ENCODE measurements around the gene IQCE. TPM values are rescaled to one million over a fixed set of nuclear protein-coding genes. Genes with fewer than 3 reads are reported as not detected.

Gene IQCE
- total RNA-seq, 2 donors from 2014 or later, result 14.6 to 19.1 TPM

DNA sequence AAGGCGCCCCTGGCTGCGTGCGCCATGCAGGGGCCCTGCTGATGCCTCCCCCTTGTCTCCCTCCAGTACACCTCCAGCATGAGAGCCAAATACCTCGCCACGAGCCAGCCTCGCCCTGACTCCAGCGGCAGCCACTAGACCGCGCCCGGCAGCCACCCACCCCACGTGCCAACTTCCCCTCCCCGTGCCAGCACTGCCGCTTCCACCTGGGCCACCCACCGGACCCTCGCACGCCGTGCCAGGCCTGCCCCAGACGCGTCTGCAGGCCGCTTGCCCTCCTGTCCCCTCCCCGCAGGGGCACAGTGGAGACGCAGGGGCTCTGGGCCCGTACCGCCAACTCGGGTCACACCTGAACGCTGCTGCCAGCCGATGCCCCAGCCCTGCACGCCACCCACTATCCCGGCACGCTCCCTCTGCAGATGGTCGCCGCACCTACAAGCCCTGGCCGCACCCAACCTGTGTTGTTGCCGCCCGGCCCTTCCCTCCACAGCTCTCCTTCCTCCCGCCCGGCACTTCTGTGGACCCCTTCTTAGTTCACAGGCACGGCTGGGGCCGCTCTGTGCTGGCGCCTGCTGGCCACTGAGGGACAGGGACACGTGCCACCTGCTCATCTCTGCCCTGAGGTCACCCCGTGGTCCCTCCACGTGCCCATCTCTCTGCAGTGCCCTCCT lies 103.0 kb downstream of the IQCE start:
- intact Hi-C loops (cut with DNase I), result loop anchor here in 1 of 2 donors (10.0 kb wide), 1 partner anchor 187 kb away; the partner anchor contains the start of gene GRIFIN
- DNase-seq (ENCODE audit: low spot score), result no peak

- intact Hi-C loops (cut with DNase I), result loop anchor here in 1 of 2 donors (10.0 kb wide), 1 partner anchor 188 kb away; the partner anchor contains the start of gene GRIFIN
- DNase-seq (ENCODE audit: low spot score), result no peak
Measured at GRCh38 chr7:2662273-2663120, 103.7 kb downstream of the IQCE start.

- DNase-seq (ENCODE audit: low spot score), result no peak
- intact Hi-C loops (cut with DNase I), result loop anchor here in 1 of 2 donors (10.0 kb wide), 1 partner anchor 189 kb away; the partner anchor contains the start of gene GRIFIN
Measured at GRCh38 chr7:2663121-2663886, 104.5 kb downstream of the IQCE start.

GRCh38 chr7:2663960-2664359 lies 105.2 kb downstream of the IQCE start:
- intact Hi-C loops (cut with DNase I), result loop anchor here in 1 of 2 donors (10.0 kb wide), 1 partner anchor 189 kb away; the partner anchor contains the start of gene GRIFIN
- DNase-seq (ENCODE audit: low spot score), result no peak

Small RNAs within 50 kb of the gene (microRNA-seq; reads per million reads assigned to microRNA genes)
- 0 reads per million in 2 donors for gene MIR4648 (ENCODE audit: borderline microRNAs expressed in 2 of 2)

Other genes with a start within 250 kb of the IQCE start
- gene SNX8, start 244.5 kb upstream of the IQCE start, total RNA-seq, result 10 to 100 TPM; 34.2 to 35.9 TPM
- 10 to 100 TPM; 78.1 to 90.1 TPM for gene EIF3B, start 204.2 kb upstream of the IQCE start, total RNA-seq
- 10 to 100 TPM; 21.4 to 28.3 TPM for gene CHST12, start 155.4 kb upstream of the IQCE start, total RNA-seq
- gene GRIFIN, start 82.6 kb upstream of the IQCE start, total RNA-seq, result not detected
- 10 to 100 TPM; 15.2 to 16.5 TPM for gene LFNG, start 39.2 kb upstream of the IQCE start, total RNA-seq
- 10 to 100 TPM; 16.3 to 17.2 TPM for gene BRAT1, start 3.5 kb upstream of the IQCE start, total RNA-seq
- 10 to 100 TPM; 50.1 to 51.6 TPM for gene TTYH3, start 73.0 kb downstream of the IQCE start, total RNA-seq
- gene AMZ1, start 129.2 kb downstream of the IQCE start, total RNA-seq, result 1 to 10 TPM in 1 of 2 donors, under 1 TPM in 1; 0.32 to 1.1 TPM

Data from posterior vena cava (tissue), 2 donors.